ENCODE data around the gene TWF2. TPM values are rescaled to one million over a fixed set of nuclear protein-coding genes. Genes with fewer than 3 reads are reported as not detected.

The TWF2 gene
- total RNA-seq, 2 experiments from 2014 or later = 85.0 to 93.5 TPM

DNA sequence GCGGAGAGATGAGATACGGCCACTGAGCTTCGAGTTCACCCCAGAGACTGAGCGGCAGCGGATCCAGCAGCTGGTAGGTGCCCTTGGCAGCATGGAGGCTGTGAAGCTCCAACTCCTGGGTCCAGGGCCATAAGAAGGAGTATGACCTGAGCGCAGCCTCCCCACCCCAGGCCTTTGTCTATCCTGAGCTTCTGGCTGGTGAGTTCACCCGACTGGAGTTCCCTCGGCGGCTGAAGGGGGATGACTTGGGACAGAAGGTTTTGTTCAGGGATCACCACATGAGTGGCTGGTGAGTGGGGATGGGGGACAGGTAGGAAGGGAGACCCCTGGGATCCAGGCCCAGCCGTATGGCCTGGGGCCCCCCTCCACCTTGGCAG, 9.2 kb upstream of the TWF2 start:
- H3K27me3 Mint-ChIP-seq = no peaks in the 10 kb centered on the region
- intact Hi-C loops (cut with DNase I, micrococcal nuclease) = no loop called here
- H3K4me1 Mint-ChIP-seq = peaks cover 76% of the 10 kb centered on the region
- ChIA-PET CTCF (interaction anchor here (0.6 to 1.9 kb wide), 6 partner anchors 8 to 29 kb away, joined by 3 to 4 read pairs (median 4); no protein-coding TSS in a partner anchor), POLR2A (interaction anchor here (0.8 to 1.5 kb wide), 6 partner anchors 8 to 95 kb away, joined by 3 to 7 read pairs (median 3); partner anchors contain the start of gene TWF2)
- H3K4me3 Mint-ChIP-seq = peak overlapping the region; percentile 85
- DNase-seq (no peak), ATAC-seq (no peak)
- peaks cover 66% of the 10 kb centered on the region for H3K36me3 Mint-ChIP-seq (ENCODE audit: low read depth)
- H3K9me3 Mint-ChIP-seq (ENCODE audit: low read depth) = peaks cover 3% of the 10 kb centered on the region
- H3K27ac Mint-ChIP-seq = peak overlapping the region; percentile 84

DNA sequence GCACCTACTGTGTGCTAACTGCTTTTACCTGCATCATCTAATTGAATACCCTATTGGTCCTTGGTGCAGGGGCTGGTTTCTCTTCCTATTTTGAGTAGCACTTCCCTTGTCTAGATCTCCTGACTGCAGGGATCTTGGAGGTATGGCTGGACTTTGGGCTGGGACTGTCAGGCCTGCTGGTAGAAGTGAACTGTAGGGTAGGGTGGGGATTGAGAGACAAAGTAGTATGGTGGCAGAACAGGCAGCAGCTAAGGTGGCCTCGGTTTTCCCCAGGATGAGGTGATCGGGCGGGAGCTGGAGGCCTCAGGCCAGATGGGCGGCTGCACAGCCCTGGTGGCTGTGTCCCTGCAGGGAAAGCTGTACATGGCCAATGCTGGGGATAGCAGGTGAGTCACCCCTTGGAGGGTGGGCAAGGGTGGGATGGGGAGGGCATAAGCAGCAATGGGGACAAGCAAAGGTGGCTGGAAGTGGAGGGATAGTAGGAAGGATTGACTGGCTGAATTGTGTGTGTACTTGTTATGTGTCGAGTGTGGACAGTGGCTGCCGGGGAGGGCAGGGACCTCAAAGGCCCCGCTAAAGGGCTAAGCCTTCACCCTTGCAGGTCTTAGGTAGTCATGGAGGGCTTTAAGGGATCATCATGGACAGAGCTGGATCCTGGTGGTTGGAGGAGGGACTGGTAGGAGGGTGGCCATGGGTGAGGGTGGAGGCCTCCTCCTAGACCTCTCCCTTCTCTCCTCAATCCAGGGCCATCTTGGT, 8.6 kb upstream of the TWF2 start:
- POLR2A ChIA-PET = interaction anchor here (1.0 to 3.0 kb wide), 5 partner anchors 7 to 94 kb away, joined by 3 to 15 read pairs (median 3); partner anchors contain the start of gene WDR82
- Mint-ChIP-seq H3K27me3 (no peaks in the 10 kb centered on the region), H3K9me3 (ENCODE audit: low read depth) (peaks cover 3% of the 10 kb centered on the region), H3K27ac (peak overlapping the region; percentile 84), H3K4me1 (peaks cover 73% of the 10 kb centered on the region), H3K4me3 (peak overlapping the region; percentile 85), H3K36me3 (ENCODE audit: low read depth) (peaks cover 61% of the 10 kb centered on the region)
- DNase-seq = no peak
- no peak for ATAC-seq
- CTCF ChIA-PET = interaction anchor here (0.6 to 1.9 kb wide), 6 partner anchors 7 to 70 kb away, joined by 3 to 4 read pairs (median 4); no protein-coding TSS in a partner anchor
- intact Hi-C loops (cut with DNase I, micrococcal nuclease) = no loop called here

DNA sequence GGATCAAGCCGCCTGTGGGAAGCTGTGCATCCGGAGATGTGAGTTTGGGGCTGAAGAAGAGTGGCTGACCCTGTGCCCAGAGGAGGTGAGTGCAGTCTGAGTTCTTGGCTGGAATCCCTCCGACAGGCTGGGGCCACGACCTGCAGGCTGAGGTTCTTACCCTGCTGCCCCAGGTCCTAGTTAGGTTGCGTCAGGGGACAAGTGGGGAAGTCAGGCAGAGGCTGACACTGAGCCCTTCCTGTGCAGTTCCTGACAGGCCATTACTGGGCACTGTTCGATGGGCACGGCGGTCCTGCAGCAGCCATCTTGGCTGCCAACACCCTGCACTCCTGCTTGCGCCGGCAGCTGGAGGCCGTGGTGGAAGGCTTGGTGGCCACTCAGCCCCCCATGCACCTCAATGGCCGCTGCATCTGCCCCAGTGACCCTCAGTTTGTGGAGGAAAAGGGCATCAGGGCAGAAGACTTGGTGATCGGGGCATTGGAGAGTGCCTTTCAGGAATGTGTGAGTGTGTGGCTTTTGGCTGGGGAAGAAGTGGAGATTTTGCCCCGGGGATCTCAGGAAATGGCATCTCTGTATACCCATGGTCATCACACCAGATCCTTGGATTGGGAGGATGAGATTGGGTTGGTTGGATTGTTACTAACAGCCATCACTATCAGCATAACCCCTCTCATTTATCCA, 7.9 kb upstream of the TWF2 start:
- POLR2A ChIA-PET = interaction anchor here (0.6 to 3.0 kb wide), 5 partner anchors 7 to 87 kb away, joined by 3 to 15 read pairs (median 4); partner anchors contain the start of gene WDR82
- CTCF ChIA-PET = interaction anchor here (0.6 to 1.5 kb wide), 4 partner anchors 9 to 26 kb away, joined by 3 to 12 read pairs (median 5); no protein-coding TSS in a partner anchor
- no peaks in the 10 kb centered on the region for H3K27me3 Mint-ChIP-seq
- peaks cover 71% of the 10 kb centered on the region for H3K4me1 Mint-ChIP-seq
- H3K4me3 Mint-ChIP-seq = peak overlapping the region; percentile 85
- peak; percentile 39 for DNase-seq
- H3K27ac Mint-ChIP-seq = peak overlapping the region; percentile 84
- intact Hi-C loops (cut with DNase I, micrococcal nuclease) = no loop called here
- peaks cover 3% of the 10 kb centered on the region for H3K9me3 Mint-ChIP-seq (ENCODE audit: low read depth)
- H3K36me3 Mint-ChIP-seq (ENCODE audit: low read depth) = peaks cover 59% of the 10 kb centered on the region
- ATAC-seq = peak; percentile 6

DNA sequence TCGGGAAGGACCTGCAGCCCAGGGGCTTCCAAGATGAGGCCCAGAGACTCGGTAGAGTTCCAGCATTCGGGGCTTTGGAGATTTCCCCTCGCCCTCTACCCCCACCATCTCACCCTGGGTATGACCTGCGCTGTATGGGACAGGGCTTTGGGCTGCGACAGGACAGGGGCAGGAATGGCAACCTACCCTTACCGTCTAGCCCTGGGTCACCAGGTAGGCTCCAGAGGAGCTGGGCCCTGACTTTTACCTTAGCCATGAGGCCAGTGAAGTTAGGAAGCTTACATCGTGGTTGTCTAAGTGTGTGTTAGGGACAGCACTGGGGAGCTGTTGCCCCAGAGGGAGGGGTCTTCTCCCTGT, 7.3 kb upstream of the TWF2 start:
- Mint-ChIP-seq H3K4me1 (peaks cover 73% of the 10 kb centered on the region), H3K27me3 (no peaks in the 10 kb centered on the region), H3K27ac (peak overlapping the region; percentile 84), H3K4me3 (peak overlapping the region; percentile 85), H3K9me3 (ENCODE audit: low read depth) (peaks cover 3% of the 10 kb centered on the region), H3K36me3 (ENCODE audit: low read depth) (peaks cover 57% of the 10 kb centered on the region)
- intact Hi-C loops (cut with DNase I, micrococcal nuclease) = no loop called here
- ChIA-PET CTCF (interaction anchor here (0.6 to 1.5 kb wide), 7 partner anchors 9 to 30 kb away, joined by 3 to 12 read pairs (median 3); no protein-coding TSS in a partner anchor), POLR2A (interaction anchor here (0.7 to 3.0 kb wide), 4 partner anchors 8 to 31 kb away, joined by 3 to 15 read pairs (median 4); partner anchors contain the start of gene WDR82)
- DNase-seq (no peak), ATAC-seq (peak; percentile 4)

DNA sequence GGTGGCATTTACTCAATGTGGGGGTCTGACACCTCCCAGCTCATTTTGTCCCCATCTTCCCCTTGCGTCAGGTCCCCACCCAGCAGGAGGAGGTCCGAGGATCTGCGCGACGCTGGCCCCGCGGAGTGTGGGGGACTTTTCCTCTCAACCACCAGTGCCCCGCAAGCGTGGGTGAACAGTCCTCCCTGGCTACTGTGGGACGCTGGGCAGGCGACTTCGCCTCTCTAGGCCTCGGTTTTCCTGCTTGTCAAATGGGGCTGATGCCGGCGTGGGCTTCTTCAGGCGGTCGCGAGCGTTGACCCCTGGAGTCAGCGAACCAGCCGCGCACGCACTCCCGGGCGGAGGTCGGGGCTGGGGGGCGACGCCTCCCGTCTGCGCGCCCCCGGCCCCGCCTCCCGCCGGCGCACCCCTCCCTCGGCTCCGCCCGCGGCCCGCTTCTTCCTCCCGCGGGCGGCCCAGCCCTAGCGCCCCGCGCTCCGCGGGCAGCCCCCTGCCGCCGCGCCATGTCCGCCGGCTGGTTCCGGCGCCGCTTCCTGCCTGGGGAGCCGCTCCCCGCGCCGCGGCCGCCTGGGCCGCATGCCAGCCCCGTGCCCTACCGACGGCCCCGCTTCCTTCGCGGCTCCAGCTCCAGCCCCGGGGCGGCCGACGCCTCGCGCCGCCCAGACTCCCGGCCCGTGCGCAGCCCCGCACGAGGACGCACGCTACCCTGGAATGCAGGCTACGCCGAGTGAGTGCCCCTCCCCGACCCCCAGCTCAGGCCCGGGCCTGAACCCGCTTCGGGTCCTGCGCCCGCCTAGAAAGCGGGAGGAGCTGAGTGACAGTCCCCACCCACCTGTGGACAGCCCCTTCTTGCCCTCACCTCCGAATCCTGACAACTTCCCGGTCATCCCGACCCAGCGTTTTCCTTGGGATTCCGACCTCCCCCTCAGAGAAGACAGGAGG, 6.6 kb upstream of the TWF2 start, which contains the start of gene PPM1M:
Gene PPM1M, plus strand, starts transcription at position 438 of the 942 bp plus-strand sequence. Its CDS starts 66 bp downstream, at position 504.
- no peaks in the 10 kb centered on the region for H3K27me3 Mint-ChIP-seq
- peak within 1 kb of the TSS; percentile 87 for H3K27ac Mint-ChIP-seq
- ChIA-PET CTCF (interaction anchor here (0.6 to 1.6 kb wide), 8 partner anchors 8 to 91 kb away, joined by 3 to 12 read pairs (median 4); partner anchors contain the start of gene POC1A), POLR2A (interaction anchor here (0.9 to 3.0 kb wide), 3 partner anchors 8 to 32 kb away, joined by 4 to 15 read pairs (median 9); partner anchors contain the start of gene WDR82)
- peaks cover 61% of the 10 kb centered on the region for H3K36me3 Mint-ChIP-seq (ENCODE audit: low read depth)
- H3K9me3 Mint-ChIP-seq (ENCODE audit: low read depth) = peaks cover 3% of the 10 kb centered on the region
- H3K4me3 Mint-ChIP-seq = peak within 1 kb of the TSS; percentile 85
- intact Hi-C loops (cut with DNase I, micrococcal nuclease) = no loop called here
- ATAC-seq = peak; percentile 24
- peak; percentile 73 for DNase-seq
- H3K4me1 Mint-ChIP-seq = peaks cover 78% of the 10 kb centered on the region

DNA sequence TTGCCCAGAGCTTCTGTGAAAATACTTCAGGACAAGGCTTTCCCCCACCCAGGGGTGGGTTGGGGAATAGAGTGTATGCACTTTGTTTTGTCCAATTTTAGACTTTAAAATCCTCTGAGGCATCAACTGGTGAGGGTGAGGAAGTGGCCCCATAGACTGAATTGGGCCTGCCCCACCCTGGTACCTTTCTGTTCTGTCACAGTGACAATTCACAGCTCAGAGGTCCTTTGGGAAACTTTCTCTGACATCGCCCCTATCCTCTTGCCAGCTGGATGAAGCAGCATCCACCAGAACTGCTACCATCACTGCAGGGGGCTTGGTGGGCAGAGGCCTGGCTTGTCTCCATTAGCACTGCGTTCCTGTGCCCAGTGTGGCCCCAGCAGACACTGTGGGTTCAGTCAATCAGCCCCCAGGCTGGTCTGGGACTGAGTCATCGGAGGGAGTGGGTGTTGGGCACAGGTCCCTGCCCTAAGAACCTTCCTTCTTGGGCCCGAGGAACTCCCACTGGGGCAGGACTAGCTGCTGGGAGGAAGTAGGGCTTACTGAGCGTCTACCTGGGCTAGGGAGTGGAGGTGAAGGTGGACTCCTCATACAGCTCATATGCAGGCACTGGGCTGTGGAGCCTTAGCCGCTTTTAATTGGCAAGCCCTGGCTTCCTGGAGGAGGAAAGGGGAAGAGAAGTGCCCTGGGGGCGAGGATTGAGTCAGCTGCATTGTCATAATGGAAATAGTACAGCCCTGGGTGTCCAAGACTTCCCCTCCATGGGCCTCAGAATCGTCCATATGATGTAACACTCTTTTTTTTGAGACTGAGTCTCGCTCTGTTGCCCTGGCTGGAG, 5.1 kb upstream of the TWF2 start:
- ATAC-seq (peak; percentile 11), DNase-seq (peak; percentile 76)
- Mint-ChIP-seq H3K27me3 (no peaks in the 10 kb centered on the region), H3K27ac (peak overlapping the region; percentile 87), H3K9me3 (ENCODE audit: low read depth) (peaks cover 3% of the 10 kb centered on the region), H3K4me1 (peaks cover 75% of the 10 kb centered on the region), H3K36me3 (ENCODE audit: low read depth) (peaks cover 59% of the 10 kb centered on the region), H3K4me3 (peak overlapping the region; percentile 76)
- CTCF ChIA-PET = interaction anchor here (0.8 to 2.1 kb wide), 5 partner anchors 9 to 35 kb away, joined by 3 to 7 read pairs (median 4); no protein-coding TSS in a partner anchor
- POLR2A ChIA-PET = interaction anchor here (0.7 to 2.1 kb wide), 3 partner anchors 9 to 34 kb away, joined by 3 to 9 read pairs (median 4); partner anchors contain the start of gene WDR82
- intact Hi-C loops (cut with DNase I, micrococcal nuclease) = loop anchor here in 1 of 2 experiments (1.0 kb wide), 1 partner anchor 27 kb away; no protein-coding TSS in a partner anchor

DNA sequence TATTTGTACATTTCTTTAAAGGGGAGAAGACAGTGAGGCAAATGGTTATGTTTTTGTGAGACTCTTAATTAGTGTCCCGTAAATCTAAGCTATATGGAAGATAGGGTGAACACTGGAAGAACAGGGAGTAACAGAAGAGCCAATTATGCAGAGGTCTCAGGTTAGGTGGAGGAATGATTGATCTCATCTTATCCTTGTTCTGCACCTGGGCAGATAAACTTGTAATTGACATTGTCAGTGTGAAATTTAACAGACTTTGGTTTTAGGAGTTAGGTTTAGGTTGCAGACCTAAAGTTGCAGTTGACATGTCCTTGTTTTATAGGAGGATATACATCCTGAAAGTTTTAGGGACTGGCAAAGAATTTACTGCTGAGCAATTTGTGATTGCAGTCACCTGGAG, 3.1 kb upstream of the TWF2 start:
- H3K36me3 Mint-ChIP-seq (ENCODE audit: low read depth) = peaks cover 43% of the 10 kb centered on the region
- ATAC-seq = no peak
- intact Hi-C loops (cut with DNase I, micrococcal nuclease) = no loop called here
- DNase-seq = no peak
- H3K27me3 Mint-ChIP-seq = no peaks in the 10 kb centered on the region
- H3K4me1 Mint-ChIP-seq = peaks cover 71% of the 10 kb centered on the region
- POLR2A ChIA-PET = interaction anchor here (0.6 to 2.5 kb wide), 6 partner anchors 9 to 463 kb away, joined by 3 to 12 read pairs (median 5); partner anchors contain the start of gene WDR82
- peaks cover 3% of the 10 kb centered on the region for H3K9me3 Mint-ChIP-seq (ENCODE audit: low read depth)
- CTCF ChIA-PET = interaction anchor here (0.5 to 2.8 kb wide), 8 partner anchors 8 to 338 kb away, joined by 3 to 34 read pairs (median 4); partner anchors contain the start of gene WDR82
- peak overlapping the region; percentile 5 for H3K4me3 Mint-ChIP-seq
- peak overlapping the region; percentile 69 for H3K27ac Mint-ChIP-seq

DNA sequence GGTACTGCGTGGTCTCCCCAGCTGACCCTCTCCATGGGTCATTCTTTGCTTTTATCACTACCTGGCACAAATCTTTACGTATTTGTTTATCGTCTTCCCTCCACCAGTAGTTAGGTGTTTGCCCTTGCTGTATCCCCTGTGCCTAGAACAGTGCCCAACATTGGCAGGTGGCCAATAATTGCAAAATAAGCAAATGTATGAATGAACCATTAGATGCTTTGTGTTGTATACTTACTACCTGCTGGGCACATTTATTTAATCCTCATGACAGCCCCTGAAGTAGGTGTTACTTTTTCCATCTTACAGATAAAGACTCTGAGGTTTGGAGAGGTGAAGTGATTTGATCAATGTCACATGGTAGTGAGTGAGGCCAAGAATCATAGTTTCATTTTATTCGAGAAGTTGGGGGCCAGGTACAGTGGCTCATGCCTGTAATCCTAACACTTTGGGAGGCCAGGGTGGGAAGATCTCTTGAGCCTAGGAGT, 2.0 kb upstream of the TWF2 start:
- ATAC-seq = peak; percentile 11
- peaks cover 3% of the 10 kb centered on the region for H3K9me3 Mint-ChIP-seq (ENCODE audit: low read depth)
- H3K36me3 Mint-ChIP-seq (ENCODE audit: low read depth) = peaks cover 37% of the 10 kb centered on the region

More for the DNA sequence above, 2.0 kb upstream of the TWF2 start:
- Mint-ChIP-seq H3K4me1 (peaks cover 71% of the 10 kb centered on the region), H3K27me3 (no peaks in the 10 kb centered on the region), H3K27ac (peak overlapping the region; percentile 99), H3K4me3 (peak overlapping the region; percentile 99)
- POLR2A ChIA-PET = interaction anchor here (0.5 to 2.5 kb wide), 6 partner anchors 8 to 295 kb away, joined by 3 to 12 read pairs (median 5); partner anchors contain the start of genes UQCC5 and WDR82
- intact Hi-C loops (cut with DNase I, micrococcal nuclease) = loop anchor here (1.0 kb wide), 3 partner anchors 12 to 37 kb away; partner anchors contain the start of gene WDR82 (in 1 of the 2)
- DNase-seq = no peak
- CTCF ChIA-PET = interaction anchor here (0.5 to 2.8 kb wide), 14 partner anchors 8 to 171 kb away, joined by 3 to 34 read pairs (median 5); partner anchors contain the start of gene WDR82
